NCI-H460 (cell line): ENCODE data around the gene SETD5. TPM values are rescaled to one million over a fixed set of nuclear protein-coding genes. Genes with fewer than 3 reads are reported as not detected.
"Not testable (repeated sequence)": the region's sequence is repeated elsewhere in the genome, so short reads cannot be mapped to it uniquely, and the experiment has no call there.

Source experiments
- DNase-seq: peaks from one replicate; pipeline ENCODE4 v3.0.0-alpha.2; 2016; ENCODE audit warnings: low read depth; ENCODE audit errors: extremely low read depth
- total RNA-seq: library from RNA; depleted of rRNA; stranded (reverse); fragments of >200 nt; shearing (Covaris generic); gene quantifications from 2 replicates; pipeline ENCODE4 v1.2.3, GENCODE V29; 2014

Gene SETD5
- total RNA-seq, 1 experiment from 2014 or later = 52.4 TPM

GRCh38 chr3:9448643-9449042 is 51.2 kb downstream of the SETD5 start:
- no peak for DNase-seq

DNA sequence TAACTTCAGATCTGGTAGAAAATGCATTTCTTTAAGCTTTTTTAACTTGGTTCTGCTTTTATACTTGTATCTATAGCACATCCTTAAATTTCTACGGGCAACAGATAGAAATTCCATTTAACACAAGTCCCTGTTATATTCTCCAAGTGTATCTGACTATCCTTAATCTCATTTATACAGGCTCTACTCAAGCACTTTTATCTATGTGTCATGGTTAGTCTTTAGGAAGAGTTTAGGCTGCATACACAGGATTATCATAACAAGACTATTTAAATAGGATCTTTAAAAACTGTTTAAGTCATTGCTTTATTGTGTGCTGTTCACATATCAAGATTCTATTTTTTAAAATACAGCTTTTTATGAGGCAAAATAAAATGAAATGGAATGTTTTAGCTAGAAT is 52.7 kb downstream of the SETD5 start:
- DNase-seq = no peak

- DNase-seq = no peak
Observed at GRCh38 chr3:9450991-9451390, 53.6 kb downstream of the SETD5 start.

DNA sequence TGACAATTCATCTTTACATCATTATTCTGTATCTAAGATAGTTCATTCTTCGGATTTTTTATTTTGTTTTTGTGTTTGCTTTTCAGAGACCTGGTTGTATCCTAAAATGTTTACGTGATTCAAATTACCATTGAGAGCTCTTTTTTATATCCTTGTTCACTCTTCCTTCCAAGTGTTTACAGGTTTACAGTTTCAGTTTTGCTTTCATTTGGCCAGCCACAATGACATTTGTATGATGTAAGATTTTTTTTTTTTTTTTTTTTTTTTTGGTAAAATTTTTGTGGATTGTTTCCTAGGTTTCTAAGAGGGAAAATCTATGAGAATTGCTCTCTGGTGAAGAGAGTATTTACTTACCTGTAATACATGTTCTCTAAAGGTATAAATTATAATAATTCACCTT is 55.0 kb downstream of the SETD5 start:
- DNase-seq = no peak

DNA sequence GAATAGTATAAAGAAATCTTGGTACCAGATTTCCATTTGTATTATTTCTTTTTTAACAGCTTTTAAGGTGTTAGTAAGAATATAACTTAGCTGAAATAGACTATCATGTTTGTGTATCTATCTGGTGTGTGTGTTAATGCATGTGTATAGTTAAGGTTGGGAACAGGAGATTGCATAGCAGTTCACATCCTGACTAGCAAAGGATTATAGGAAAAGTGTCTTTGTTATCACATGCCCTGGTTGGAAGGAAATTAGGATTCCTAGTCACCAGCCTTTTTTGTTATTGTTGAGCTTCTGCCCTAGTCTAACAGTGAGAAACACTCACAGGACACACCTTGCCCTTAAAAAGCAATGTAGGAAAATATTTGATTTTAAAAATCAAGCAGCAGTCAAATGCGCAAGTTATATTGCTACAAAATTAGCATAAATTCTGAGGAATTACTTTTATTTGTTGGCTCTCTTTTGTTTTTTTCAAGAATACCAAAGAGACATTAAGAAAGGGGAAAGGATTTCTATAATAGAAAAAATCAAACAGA is 58.2 kb downstream of the SETD5 start:
- no peak for DNase-seq

DNA sequence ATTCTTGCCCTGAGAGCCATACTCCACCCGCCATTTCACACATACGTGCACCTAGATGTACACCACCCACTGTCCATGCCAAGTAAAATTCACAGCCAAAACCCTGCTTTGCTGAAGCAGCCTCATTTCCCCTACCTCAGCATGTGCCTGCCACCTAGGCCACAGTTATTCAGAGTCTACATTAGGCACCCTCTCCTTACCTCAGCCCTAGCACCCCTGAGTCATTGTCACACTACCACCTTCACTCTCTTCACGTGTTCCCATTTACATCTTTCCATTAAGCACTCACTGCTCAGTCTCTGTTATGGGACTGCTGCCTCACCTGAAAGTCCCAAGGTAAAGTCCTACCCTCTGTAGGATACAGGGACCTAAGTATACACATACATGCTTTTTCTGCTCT is 70.0 kb downstream of the SETD5 start:
- DNase-seq = no peak

DNA sequence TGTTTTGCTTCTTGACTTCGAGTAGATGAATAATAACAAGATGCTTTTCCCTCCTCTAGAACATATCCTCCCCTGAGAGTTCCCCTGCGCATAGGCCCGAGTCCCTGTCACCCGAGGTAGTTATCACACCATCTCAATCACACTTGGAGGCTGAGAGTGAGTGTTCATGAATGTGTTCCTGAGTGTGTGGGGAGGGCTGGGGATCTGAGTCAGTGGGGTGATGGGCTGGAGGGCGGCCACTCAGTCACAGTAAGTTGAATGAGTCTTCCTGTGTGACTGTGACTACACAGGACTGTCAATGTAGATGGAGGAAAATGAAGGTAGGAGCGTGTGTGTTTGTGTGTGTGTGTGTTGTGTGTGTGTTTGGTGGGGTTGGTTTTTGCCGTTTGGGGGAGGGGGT is 71.0 kb downstream of the SETD5 start:
- no peak for DNase-seq

DNA sequence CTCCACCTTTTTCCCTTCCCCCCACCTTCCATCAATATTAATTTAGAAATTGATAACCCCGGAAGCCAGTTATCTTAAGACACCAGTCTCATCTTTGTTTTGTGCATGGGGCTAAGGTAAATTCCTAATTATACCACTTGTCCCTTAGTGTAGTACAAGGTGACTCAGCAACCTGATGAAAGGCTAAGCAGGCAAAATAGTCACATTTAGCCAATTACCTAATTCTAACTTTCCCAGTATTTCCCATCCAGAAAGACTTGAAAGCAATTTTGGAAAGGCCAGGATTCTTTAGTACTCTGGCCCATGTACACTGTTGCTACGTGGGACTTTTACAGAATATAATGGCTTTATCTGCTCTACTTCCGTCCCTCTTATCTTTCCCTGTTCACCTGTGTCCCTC is 72.6 kb downstream of the SETD5 start:
- DNase-seq = no peak

- no peak for DNase-seq
Observed at GRCh38 chr3:9473496-9474065, 76.2 kb downstream of the SETD5 start.

DNA sequence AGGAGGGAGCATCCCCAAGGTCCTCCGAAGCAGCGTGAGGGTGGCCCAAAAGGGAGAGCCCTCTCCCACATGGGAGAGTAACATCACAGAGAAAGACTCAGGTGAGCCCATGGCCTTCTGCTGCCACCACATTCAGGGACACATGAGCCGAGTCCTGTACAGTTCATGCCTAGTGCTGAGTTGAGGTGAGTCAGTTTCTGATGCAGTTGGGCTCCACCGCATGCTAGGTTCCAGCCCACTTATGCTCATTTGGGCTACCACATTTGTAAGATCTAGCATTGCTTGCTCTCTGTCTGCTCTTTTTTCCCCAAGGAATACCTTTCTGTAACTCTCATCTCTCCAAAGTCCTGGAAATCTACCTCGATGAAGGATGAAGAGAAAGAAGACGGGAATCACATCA is 77.1 kb downstream of the SETD5 start:
- DNase-seq = no peak

DNA sequence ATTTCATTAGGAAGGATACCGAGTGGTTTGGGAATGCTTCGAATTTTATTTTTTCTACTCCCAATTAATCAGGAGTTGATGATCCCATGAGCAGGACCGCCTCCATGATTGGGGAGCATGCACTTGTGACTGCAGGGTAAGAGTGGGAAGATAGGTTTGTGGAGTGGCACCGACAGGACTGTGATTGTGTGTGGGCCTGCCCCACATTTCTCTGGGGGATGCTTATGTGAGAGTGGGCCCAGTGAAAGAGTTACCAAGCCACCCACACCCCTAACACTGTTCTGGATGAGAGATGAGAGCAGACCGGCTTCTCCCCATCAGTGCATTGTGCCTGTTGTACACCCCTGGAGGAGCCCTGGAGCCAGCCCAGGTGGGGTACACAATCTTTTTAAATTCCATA is 79.5 kb downstream of the SETD5 start:
- DNase-seq = no peak

DNA sequence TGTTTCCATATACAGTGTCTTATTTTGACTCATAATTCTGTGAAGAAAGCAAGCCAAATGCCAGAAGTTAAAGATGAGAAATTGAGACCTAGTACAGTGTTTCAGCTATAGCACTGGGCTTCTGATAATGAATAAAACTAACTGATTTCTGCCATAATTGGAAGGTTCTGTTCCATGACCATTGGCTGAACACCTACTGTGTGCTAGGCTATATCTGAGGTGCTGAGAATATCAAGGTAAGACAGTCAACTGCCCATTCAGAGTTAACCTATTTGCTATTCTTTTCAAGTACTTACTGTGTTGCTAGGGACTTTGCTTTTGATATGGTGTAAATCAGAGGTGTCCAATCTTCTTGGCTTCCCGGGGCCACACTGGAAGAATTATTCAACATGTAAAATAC is 82.8 kb downstream of the SETD5 start:
- DNase-seq = no peak

DNA sequence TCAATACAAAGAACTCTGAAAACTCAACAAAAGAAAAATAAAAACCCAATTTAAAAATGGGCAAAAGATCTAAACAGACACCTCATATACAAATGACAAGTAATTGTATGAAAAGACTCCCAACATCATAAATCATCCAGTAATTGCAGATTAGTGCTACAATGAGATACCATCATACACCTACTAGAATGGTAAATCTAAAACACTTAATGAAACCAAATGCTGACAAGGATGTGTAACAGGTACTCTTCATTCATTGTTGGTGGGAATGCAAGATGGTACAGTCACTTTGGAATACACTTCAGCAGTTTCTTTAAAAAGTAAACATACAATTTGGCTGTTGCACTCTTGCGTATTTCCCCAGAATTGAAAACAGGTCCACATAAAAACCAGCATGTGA is 87.8 kb downstream of the SETD5 start:
- no peak for DNase-seq

DNA sequence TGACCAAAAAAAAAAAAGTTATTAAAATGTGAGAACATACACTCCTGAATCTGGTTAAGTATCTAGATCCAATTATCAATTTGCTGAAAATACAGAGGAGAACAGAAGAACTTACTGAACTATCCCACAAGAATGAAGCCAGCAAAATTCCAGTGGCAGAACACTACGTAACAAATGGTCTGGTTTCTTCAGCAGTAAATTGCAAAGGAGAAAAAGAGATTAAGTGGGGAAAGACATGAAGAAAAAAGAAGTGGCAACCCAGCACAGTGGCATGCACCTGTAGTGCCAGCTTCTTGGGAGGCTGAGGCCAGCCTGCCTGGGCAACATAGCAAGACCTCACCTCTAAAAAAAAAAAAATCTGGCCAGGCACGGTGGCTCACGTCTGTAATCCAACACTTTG is 94.1 kb downstream of the SETD5 start:
- DNase-seq = no peak

DNA sequence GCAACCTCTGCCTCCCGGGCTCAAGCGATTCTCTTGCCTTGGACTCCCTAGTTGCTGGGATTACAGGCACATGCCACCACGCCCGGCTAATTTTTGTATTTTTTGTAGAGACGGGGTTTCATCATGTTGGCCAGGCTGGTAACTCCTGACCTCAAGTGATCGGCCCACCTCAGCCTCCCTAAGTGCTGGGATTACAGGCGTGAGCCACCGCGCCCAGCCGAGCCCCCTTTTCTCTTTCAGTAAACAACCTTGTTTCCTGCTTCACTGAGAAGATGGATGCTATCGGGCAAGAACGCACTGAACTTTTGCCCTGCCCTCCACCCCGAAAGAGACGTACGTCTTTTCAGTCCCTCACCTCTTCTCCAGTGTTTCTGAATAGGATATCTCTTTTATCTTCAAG is 96.6 kb downstream of the SETD5 start:
- not testable (repeated sequence) for DNase-seq

DNA sequence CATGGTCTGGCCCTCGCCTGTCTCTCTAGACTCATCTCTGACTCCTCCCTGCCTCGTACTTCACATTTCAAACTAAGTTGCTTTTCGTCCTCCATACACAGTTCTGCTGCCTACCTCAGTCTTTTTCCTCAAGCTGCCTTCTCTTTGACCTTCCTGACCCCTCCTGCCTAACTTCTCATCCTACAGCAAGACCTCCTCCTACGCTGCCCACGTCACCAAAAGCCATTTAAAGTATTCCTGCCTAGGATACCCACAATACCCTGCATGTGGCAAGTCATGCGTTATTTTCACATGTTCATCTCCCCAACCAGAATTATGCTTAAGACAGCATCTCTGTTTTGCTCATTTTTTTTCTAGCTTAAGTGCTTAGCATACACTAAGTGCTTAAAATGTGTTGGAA is 99.5 kb downstream of the SETD5 start:
- no peak for DNase-seq

- no peak for DNase-seq
Observed at GRCh38 chr3:9497821-9498565, 100.6 kb downstream of the SETD5 start.

- no peak for DNase-seq
Observed at GRCh38 chr3:9498781-9499180, 101.4 kb downstream of the SETD5 start.

- DNase-seq = no peak
Observed at GRCh38 chr3:9499455-9500107, 102.2 kb downstream of the SETD5 start.

GRCh38 chr3:9500108-9501050 is 103.0 kb downstream of the SETD5 start:
- DNase-seq = peak; percentile 46

- DNase-seq = no peak
Observed at GRCh38 chr3:9501226-9501625, 103.8 kb downstream of the SETD5 start.
